Transverse colon (tissue), 3 donors: ENCODE data around the gene CES4A.
A peak's percentile ranks its signal among the peaks of the same experiment; 100 is the strongest.

Experiments used
- EP300 ChIP-seq: sonication (generic); formaldehyde crosslinking; IDR thresholded peaks from one replicate; pipeline ENCODE4 v1.6.1; 2017; ENCODE audit warnings: antibody characterized with exemption, low read depth
- TF ChIP-seq, protein P1 (sequence below), 5 experiments: fragments of 200-600 bp in 3 of 5; fragments of 450-650 bp in 2 of 5; sonication (generic) in 3 of 5; IDR thresholded peaks; 1 replicate in 2 of 5; 2 replicates in 3 of 5; pipeline ENCODE4 v1.5.1; 2016 to 2017; ENCODE audit warnings: antibody characterized with exemption in 5 of 5, inconsistent platforms in 3 of 5, mild to moderate bottlenecking in 2 of 5, moderate library complexity in 1 of 5

DNA sequence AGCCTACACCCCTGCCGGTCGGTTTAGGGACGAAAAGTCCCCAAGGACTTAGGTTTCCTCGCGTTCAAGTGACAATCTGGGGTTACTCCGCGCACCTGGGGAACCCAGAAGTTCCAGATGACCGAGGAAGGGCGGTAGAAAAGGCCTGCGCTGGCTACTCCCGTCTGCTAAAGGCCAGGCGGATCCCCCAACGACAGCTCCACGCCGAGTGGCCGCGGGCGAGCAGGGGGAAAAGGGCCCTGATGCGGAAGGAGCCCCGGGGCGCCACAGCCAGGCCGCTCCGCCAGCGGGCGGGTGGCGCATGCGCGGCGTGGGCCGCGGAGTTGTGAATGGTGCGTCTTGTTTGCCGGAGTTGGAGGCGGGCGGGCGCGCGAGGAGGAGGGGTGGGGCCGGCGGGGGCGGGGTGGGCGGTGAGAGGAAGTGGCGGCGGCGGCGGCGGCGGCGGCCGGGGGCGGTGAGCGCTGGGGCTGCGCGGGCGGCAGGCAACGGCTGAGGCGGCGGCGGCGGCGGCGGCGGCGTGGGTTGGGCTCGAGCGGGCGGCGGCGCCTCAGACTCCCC is 40.4 kb downstream of the CES4A start, which contains the start of gene CBFB:
- TF ChIP-seq, protein P1, sequence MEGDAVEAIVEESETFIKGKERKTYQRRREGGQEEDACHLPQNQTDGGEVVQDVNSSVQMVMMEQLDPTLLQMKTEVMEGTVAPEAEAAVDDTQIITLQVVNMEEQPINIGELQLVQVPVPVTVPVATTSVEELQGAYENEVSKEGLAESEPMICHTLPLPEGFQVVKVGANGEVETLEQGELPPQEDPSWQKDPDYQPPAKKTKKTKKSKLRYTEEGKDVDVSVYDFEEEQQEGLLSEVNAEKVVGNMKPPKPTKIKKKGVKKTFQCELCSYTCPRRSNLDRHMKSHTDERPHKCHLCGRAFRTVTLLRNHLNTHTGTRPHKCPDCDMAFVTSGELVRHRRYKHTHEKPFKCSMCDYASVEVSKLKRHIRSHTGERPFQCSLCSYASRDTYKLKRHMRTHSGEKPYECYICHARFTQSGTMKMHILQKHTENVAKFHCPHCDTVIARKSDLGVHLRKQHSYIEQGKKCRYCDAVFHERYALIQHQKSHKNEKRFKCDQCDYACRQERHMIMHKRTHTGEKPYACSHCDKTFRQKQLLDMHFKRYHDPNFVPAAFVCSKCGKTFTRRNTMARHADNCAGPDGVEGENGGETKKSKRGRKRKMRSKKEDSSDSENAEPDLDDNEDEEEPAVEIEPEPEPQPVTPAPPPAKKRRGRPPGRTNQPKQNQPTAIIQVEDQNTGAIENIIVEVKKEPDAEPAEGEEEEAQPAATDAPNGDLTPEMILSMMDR (IDR thresholded peaks at IDR 0.05), result peak in 3 of 5 experiments; percentile 17 to 56 (median 47)
- TF ChIP-seq EP300, result no peak
